ENCODE data around the gene OTUD5.

Gene OTUD5

DNA sequence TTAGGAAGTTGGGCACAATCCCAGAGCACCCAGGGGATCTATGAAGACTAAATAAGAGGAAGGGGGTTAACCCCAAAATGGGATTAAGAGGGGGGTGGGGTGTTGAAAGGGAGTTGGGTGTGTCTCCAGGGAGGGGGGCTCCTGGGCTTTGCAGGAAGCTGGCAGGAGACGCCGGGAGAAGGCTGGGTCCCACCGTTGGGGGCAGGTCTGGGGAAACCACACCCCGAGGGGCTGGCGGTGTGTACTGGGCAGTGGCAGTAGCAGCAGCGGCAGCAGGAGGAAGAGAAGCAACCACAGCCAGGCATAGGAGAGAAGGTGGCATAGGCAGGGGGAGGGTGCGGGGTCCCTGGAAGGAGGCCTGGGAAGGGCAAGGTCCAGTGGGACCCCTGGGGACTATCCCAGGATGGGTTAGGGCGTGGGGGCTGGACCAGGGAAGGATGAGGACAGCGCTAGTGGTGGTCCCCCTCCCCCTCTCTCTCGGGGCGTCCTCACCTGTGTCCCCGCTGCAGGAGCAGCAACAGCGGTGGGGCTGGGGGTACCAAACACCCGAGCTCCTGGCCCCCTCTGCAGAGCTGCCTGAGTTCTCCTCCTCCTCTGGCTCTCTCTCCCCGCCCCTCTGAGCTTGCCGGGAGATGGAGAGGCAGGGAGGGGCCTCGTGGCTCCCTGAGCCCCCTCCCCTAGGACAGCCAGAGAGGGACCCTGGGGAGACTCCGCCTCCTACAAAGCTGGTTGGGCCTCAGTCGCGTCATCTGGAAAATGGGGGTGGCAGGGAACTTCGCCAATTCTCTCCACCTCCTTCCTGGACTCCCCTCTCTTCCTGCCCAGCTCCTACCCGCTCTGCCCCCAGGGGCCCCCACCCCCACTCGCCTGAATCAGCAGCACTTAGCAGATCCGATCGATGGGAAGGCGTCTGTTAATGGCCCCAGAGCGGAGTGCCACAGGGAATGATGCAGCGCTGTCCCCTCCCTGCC is 14.1 kb upstream of the OTUD5 start, which contains the start of gene KCND1:
KCND1 (minus strand) TSS at position 596 of the 971 bp plus-strand sequence. CDS start 1,573 bp downstream, outside the sequence.
- DNase-seq, result no peak

DNA sequence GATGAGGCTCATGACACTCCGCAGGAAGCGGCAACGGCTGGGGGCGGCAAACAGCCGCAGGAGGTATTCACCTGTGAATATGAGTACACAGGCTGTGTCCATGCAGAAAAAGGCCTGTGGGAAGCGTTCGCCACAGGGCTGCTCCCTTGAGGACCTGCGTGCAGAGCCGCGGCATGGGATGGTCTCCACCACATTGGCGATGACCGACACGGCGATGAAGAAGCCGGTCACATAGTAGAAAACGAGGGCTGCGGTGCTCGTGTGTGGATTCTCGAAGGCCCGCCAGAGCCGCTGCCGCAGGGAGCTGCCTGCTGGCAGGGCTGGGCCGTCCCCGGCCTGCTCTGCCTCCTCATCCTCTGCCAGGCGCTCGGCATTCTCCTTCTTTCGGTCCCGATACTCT is 12.1 kb upstream of the OTUD5 start:
- DNase-seq, result no peak

DNA sequence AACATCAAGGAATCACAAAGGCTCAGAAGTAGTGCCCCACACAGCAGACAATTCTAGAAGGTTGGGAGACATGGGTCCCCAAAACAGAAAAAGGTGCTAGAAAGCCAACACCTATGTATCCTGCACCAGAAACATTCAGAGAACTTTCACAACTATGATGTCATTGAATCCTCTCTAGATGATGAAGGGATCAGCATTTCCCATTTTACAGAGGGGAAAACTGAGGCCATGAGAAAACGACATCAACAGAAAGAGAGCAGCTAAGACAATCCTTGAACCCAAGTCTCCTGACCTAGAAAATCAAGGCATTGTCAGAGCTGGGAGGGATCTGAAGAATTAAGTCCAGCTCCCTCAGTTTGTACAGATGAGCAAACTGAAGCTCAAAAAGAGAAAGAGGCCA is 11.0 kb upstream of the OTUD5 start:
- no peak for DNase-seq

DNA sequence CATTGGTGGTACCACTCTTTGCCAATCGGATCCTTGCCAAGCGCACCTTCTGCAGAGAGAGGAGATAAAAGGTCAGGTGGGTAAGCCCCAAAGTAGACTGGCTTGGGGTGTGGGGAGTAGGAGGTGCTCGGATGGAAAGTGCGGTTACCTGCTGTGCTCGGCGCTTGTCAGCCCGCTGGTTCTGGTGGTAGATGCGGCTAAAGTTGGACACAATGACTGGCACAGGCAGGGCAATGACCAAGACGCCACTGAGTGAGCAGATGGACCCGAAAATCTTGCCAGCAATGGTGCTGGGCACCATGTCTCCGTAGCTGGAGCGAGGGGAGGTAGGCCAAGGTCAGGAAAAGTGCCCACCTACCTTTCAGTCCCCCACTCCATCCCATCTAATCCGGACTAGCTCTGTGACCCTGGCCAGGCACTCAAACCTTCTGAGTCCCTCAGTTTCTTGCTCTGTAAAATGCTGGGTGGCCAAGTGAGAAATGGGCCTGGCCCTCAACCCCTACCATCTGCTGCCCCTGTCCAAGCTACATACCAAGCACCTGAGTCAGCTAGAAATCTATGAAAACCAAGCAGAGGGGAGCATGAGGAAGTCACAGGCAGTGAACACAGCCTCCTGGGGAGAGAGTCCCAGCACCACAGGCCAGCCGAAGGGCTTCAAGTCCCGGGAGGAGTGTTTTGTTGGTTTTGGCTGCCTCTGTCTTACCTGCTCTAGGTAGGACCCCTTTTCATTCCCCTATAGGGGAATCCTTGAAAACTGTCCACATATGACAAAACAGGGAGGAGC is 9.6 kb upstream of the OTUD5 start:
- DNase-seq, result no peak

DNA sequence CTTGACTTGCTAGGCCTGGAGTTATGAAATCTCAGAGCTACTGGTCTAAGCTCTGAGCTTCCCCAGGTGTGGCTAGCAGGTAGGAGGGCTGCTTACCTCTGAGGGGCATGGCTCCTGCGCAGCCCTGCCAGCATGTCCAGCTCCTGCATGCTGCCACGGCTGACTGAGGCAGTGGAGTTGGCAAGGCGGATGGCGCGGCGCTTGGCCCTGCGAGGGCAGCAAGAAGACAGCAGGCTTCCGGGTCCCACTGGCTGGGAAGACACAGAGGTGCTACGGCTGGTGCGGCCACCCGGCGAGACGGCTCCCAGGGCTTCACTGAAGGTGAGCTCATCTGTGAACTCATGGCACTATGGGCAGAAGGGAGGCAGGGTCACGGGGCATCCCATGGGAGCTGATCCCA is 8.6 kb upstream of the OTUD5 start:
- no peak for DNase-seq

DNA sequence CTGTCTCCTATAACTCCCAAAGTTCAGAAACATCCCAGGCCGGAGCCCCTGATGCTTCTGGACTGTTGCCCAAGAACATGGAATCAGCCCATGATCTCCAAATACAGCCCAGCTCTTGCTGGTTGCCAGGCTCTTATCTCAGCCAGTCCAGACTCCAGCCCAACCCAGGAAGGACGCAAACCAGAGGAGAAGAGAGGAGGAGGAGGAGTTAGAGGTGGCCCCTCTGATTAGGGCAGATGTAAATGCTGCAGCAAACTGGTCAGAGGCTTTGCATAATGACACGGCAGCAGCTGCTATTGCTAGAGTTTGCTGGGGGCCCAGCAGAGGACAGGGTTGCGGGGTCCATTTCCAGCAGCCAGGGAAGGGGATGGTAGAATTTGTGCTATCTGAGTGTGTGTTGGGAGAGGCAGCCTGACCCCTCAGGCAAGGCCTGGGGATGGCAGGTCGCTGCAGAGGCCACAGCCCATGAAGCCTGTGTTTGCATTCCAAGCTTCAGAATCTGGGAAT is 4.2 kb upstream of the OTUD5 start:
- no peak for DNase-seq

DNA sequence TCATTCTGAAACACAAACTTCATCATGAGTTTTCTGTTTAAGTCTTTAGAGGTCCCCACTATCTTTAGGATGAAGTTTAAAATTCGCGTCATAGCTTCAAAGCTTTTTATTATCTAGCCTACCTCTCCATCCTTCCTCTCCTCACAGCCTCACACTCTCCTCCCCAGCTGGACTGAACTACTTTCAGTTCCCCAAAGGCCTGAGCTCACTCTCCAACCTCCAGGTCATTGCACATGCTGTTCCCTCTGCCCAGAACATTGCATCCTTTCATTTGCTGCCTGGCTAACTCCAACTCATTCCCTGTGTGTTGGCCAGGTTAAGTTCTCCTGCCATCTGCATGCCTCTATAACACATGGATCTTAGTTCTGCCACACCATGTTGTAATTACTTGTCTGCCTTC is 2.9 kb upstream of the OTUD5 start:
- DNase-seq, result no peak

DNA sequence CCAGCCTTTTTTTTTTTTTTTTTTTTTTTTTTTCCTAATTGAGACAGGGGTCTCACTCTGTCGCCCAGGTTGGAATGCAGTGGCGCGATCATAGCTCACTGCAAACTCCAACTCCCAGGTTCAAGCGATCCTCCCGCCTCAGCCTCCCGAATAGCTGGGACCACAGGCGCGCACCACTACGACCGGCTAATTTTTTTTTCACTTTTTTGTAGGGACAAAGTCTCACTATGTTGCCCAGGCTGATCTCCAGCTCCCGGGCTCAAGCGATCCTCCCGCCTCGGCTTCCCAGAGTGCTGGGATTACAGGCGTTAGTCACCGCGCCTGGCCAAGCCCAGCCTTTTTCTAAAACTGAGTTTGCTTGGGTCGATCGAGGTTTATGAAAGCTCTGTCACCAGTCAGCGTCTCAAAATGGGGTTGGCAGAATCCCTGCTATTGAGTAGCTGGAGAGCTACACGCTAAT is 1.3 kb upstream of the OTUD5 start:
- peak; percentile 30 for DNase-seq

DNA sequence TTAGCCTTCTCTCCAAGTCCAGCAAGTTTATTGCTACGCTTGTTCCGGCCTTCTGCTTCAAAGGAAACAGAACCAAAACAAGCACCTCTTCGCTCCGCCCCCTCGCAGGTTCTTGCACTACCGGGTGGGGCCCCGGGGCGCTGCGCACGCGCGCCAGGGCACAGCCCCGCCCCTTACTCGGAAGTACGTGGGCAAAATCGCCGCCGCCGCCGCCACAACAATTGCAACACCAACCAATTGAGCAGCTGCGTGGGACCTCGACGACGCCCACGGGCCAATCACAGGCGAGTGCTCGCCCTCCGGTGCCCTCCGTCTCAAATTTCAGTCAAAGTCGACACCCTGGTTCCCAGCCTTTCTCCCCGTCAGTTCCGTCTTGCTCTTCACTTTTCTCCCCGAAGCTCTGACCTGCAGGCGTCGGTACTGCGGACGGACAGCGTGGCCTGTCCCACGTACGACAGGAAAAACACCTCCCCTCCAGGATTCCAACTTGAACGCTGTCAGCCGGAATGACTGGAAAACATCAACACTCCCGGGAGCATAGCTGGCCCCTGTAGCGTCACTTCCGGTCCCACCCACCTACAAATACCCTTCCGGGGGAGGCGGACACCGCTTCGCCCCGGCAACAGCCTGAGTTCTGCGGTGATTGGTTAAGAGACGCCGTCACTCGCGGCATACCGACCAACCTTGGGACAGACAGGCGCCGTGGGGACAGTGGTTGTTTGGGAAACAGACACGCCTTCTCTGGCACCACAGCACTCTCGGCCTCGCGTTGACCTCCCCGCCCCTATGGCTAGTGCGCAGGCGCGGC is 624 bp upstream of the OTUD5 start:
- peak; percentile 91 for DNase-seq

DNA sequence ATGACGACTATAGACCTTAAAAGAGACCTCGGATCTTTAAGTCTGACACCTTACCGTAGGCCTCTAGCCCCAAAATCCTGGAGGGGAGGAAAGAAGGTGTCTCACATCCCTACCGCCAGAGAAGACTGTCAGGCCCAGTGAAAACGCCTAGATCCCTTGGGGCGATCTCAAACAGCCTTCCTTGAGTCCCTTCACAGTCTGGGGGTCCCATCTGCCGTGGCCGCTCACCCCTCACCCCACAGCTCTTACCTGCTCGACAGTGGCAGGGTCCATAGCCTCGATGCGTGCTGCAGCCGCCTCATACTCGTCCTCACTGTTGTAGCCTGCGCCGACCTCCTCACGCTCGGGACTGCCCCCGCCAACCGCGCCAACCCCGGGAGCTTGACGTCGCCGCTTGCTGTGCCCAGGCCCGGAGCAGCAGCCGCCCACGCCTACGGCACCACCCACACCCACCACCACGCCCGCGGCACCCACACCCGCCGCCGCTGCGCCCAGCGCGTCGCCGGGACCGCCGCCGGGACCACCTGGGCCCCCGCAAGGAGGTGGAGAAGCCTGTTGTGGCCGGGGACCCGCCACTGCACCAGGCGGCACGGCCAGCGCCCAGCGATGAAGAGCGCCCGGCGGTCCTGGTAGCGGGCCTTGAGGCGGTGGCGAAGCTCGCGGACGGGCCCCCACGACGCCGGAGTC is 536 bp downstream of the OTUD5 start:
- peak; percentile 69 for DNase-seq

DNA sequence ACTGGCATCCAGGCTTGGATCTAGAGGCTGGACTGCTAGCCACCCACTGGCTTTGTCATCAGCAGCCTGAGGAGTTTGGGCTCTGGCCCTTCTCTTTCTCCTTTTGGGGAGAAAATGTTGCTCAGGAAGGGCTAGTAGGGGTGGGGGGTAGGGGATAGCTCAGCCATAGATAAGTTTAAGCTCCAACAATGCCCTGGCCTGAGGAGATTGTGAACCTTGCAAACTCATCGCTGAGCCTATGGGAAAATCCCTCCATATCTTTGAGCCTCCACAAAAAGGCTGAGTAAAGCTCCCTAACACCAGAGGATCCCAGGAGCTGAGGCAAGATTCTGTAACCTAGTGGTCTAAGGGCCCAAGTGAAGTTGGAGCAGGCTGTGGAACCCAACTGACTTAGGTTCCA is 8.8 kb downstream of the OTUD5 start:
- no peak for DNase-seq

DNA sequence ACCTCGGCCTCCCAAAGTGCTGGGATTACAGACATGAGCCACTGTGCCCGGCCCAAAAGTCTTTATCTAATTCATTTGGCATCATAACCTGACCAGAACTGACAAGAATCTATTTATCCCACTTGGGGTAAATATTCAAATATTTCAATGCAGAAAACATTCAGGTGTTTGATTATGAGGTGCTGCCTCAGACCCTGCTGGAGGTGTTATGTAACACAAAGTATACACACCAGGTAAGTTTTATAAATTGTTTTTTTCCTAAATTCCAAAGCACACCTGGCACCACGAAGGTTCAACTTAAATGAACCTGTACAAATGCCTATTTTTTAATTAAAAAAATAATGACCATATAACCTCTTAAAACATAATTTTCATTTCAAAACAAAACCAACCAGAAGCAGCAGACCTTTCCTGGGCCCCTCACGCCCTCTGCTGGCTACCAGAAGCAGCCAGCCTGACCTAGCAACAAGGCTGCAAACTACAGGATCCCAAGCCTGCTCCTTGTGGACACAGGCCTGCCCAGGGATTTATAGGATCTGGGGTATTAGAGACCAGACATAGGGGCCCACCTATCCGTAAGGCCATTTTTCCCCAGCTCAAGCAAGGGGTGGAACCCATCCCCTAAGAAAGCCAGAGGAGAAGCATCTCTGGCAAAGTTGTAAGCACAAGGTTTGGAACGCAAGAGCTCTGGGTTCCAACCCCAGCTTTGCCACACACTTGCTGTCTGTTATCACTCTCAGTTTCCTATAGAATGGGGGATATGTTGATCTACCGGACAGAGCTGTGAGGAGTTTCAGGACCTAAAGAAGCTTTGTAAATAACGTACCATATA is 11.7 kb downstream of the OTUD5 start:
- peak; percentile 55 for DNase-seq

DNA sequence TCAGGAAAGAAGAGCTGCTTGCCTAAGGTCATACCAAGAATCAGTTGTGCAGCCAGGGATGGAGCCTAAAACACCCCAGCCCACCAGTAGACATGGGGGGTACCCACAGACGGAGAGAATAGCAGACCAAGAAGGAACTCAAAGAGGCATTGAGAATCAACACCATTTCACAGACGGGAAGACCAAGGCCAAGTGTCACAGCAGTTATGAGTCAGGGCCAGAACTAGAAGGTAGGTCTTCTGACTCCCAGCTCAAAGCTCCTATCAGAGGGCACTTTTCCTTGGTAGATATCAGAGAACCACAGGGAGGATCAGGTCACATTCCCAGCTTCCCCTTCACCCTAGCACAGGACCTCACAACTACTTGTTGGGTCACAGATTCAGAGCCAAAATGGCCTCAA is 14.5 kb downstream of the OTUD5 start:
- peak; percentile 11 for DNase-seq

DNA sequence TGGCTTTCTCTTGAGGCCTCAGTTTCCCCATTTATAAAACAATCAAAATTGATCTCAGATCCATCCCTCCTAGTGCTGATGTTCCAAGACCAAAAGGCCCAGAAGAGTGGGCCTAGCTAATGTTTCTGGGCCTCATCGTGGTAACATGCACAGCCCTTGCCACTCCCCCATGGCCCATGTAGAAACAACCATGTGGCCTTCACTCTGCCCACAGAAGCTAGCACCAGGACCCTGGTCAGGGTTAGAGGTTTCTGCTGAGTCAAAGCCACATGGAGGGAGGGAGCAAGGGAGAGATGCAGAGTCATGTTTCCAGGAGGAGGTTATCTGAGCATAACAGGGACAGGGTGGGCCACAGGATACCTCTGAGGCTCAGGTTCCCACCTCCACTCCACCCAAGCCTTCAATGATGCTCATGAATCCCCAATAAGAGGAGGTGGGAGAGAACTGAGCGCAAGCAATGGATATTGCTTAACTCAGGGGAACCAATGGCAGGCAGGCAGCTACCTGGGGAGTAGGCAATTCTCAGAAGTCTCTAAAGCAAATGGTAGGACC is 16.9 kb downstream of the OTUD5 start:
- DNase-seq, result no peak

DNA sequence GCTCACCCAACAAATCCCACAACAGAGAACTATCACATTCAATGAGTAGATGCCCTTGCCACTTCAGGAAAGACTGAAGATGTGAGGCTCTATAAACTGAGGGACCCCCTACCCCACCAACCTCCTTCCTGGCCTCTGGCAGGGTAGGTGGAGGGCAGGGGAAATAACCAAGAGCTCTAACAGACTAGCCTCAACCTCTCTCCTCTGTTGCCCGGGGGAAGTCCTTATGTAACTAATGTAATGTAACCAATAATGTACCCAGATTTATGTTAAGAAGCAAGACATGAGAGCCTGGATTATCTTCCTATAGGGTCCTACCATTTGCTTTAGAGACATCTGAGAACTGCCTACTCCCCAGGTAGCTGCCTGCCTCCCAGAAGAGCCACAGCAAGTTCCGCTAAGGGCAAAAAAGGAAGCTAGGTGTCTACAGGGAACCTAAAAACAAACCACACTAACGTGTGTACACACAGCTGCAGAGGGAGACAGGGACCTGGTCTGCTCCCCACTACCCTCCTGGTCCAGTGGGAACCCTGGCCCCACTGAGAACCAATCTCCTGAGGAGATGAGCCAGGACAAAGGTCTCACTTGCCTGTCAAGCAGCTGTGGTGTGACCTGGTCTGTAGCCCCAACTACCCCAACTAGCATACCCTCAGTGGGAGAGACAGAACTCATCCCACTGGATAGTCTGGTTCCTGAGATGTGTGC is 17.7 kb downstream of the OTUD5 start:
- DNase-seq, result peak; percentile 15

DNA sequence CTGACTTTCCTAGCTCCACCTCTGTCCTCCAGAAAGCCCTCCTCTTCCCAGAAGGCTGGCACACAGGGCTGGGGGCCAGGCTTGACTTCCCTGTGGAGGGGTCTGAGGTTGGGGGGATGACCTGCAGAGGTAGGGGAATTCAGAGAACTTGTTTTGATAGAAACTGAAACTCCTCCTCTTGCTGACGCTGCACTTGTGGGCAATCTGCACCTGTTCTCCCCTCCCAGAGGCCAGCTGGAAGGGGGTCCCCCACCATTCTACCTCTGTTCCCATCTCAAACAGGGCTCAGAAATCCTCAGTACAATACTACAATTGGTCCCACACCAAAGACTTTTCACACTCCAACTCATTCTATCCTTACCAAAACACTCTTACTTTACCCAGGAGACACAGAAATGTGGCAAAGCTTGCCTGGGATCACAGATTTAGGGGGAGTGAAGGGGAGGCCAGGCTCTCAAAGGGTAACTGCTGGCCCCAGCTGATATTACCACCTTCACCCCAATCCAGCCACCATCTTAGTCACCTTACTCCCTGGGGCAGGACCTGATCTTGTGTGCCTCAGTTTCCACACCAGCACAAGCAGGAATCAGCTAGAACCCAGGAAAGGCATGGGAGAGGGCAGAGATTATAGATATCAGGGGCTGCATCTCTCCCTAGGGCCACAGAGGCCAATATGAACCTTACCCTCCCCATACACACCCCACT is 18.5 kb downstream of the OTUD5 start:
- peak; percentile 79 for DNase-seq

DNA sequence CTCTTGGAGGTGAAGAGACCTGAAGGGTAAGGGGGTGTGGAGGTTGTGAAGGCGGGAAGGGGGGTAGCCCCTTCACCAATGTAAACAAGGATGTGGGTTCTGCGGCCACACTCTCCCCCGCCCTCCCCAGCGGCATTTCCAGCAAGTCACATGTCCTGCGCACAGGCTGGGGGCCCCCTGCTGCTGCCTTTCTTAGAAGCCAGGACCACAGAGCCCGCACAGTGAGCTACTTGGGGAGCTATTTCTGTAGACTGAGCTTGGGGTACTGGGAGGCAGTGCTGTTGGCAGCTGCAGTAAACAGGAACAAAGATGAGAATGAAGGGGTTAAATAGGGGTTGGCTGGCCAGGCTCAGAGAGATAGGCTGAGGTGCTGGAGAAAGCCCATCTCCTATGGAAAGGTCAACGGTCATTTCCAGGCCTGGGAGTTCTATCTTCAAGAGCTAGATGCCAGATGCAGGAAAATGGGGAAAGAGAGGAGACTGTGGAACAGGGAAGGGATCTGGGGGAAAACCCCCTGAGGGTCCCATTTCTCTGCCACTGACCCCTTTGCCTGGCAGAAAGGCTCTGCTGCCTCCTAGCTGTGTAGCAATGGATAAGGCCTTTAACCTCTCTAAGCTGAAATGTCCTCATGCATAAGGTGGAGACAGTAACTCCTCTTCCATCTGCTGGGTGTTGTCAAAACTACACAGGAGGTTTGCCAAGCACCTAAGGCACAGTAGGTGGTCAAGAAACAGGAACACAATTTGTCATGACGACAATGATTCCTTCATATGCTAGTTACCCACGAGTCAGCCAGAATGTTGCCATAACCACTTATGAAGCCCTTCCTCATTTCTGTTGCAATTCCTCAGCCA is 20.1 kb downstream of the OTUD5 start:
- DNase-seq, result peak; percentile 90

DNA sequence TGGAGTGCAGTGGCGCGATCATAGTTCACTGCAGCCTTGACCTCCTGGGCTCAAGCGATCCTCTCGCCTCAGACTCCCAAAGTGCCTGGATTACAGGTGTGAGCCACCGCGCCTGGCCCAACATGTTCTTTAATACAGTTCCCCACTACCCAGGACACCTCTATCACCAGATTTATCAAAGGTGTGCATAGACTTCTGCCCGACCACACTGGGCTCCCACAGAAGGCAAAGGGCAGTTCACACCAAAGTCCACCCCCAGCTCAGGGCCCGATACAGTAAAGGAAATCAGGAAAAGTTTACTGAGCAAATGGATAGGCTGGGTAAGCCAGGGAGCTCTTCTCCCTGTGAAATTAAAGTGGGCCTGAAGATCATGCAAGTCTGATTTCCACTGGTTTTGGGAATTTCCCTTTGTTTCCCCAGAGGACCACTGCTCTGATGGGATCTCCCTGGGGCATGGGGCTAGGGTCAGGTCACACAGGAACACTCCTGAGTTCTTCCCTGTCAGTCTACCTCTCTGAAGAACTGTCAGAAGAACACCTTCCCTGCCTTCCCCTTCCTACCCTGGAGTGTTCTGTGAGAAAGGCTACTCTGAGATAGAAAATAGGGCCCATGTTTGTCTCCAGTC is 20.9 kb downstream of the OTUD5 start:
- no peak for DNase-seq

Data from activated naive CD4-positive, alpha-beta T cell treated with Interleukin-2 at 50 U/mL for 16 hours (primary cell).